K562 (cell line): ENCODE results near the gene CCAR1. TPM values are rescaled to one million over a fixed set of nuclear protein-coding genes. Genes with fewer than 3 reads are reported as not detected.

Experiments
- ARNT ChIP-seq, 2 experiments: fragments of 450-650 bp; IDR thresholded peaks; 2 replicates each; pipeline ENCODE4 v1.6.1; 2016; ENCODE audit warnings: mild to moderate bottlenecking in 1 of 2
- ASH1L ChIP-seq: fragments of 450-650 bp; IDR thresholded peaks from 2 replicates; pipeline ENCODE4 v1.6.1; 2018; ENCODE audit warnings: borderline replicate concordance, mild to moderate bottlenecking, low read depth; ENCODE audit not compliant: partially characterized antibody
- CREB3L1 ChIP-seq: fragments of 450-650 bp; IDR thresholded peaks from 2 replicates; pipeline ENCODE4 v1.6.1; 2014; ENCODE audit warnings: low read depth, mild to moderate bottlenecking, moderate library complexity, borderline replicate concordance
- E2F8 ChIP-seq: fragments of 450-650 bp; IDR thresholded peaks from 2 replicates; pipeline ENCODE4 v1.7.1; 2018; ENCODE audit warnings: mild to moderate bottlenecking, low read depth; ENCODE audit not compliant: partially characterized antibody
- ELK3 ChIP-seq: fragments of 450-650 bp; formaldehyde crosslinking; IDR thresholded peaks from 2 replicates; pipeline ENCODE4 v1.4.0; 2020; ENCODE audit warnings: mild to moderate bottlenecking
- FOSL1 ChIP-seq: fragments of 200-800 bp; sonication (Bioruptor generic); conservative IDR thresholded peaks from 2 replicates; pipeline ENCODE4 v1.6.1; 2016; ENCODE audit warnings: missing genetic modification characterization, missing compliant biosample characterization
- HBP1 ChIP-seq: fragments of 450-650 bp; formaldehyde crosslinking; IDR thresholded peaks from 2 replicates; pipeline ENCODE4 v1.4.0; 2022; ENCODE audit warnings: missing genetic modification characterization
- MCM5 ChIP-seq: fragments of 450-650 bp; IDR thresholded peaks from 2 replicates; pipeline ENCODE4 v1.6.1; 2016; ENCODE audit warnings: low read depth
- PBX2 ChIP-seq, 2 experiments: IDR thresholded peaks in 1 of 2; conservative IDR thresholded peaks in 1 of 2; 2 replicates each; pipeline ENCODE4 v1.6.1; 2016; ENCODE audit warnings: low read depth in 2 of 2, mild to moderate bottlenecking in 1 of 2, missing compliant biosample characterization in 1 of 2, missing genetic modification characterization in 1 of 2, moderate library complexity in 1 of 2
- PHF21A ChIP-seq: fragments of 450-650 bp; IDR thresholded peaks from 2 replicates; pipeline ENCODE4 v1.6.1; 2017; ENCODE audit warnings: low read depth, borderline replicate concordance
- STAT5B ChIP-seq: fragments of 250-450 bp; sonication (Bioruptor Pico); IDR thresholded peaks from 2 replicates; pipeline ENCODE4 v1.8.0; 2021; ENCODE audit warnings: mild to moderate bottlenecking, inconsistent platforms
- ZBTB1 ChIP-seq: sonication (generic); formaldehyde crosslinking; IDR thresholded peaks from 2 replicates; pipeline ENCODE4 v1.8.1; 2023; ENCODE audit warnings: missing genetic modification reagents, low read depth, mild to moderate bottlenecking, borderline replicate concordance
- ZKSCAN1 ChIP-seq: fragments of 150-350 bp; IDR thresholded peaks from 2 replicates; pipeline ENCODE4 v1.6.1; 2016; ENCODE audit warnings: low read depth, low read length
- ZNF263 ChIP-seq: sonication (generic); formaldehyde crosslinking; IDR thresholded peaks from 2 replicates; pipeline ENCODE4 v1.8.0; 2022; ENCODE audit warnings: mild to moderate bottlenecking, missing genetic modification reagents, borderline replicate concordance
- polyA plus RNA-seq, 8 experiments: library from polyadenylated mRNA; depleted of rRNA in 4 of 8; stranded (reverse) in 5 of 8; unstranded in 3 of 8; fragments of >200 nt; fragmentation: Nextera tagmentation in 2 of 8; fragmentation: Illumina TruSeq in 1 of 8; extraction: Ambion mirVana in 2 of 8; extraction: Trizol in 1 of 8; gene quantifications; 2 replicates each; pipeline versions ENCODE4 v1.2.1 to v1.2.3, GENCODE V29; 2011 to 2014; ENCODE audit warnings: inconsistent platforms in 1 of 8, missing spikeins in 1 of 8
- total RNA-seq, 7 experiments: library from RNA; depleted of rRNA in 6 of 7; stranded (reverse); fragments of >200 nt in 6 of 7; fragmentation: Illumina TruSeq in 2 of 7; extraction: Trizol in 2 of 7; gene quantifications; 2 replicates each; pipeline versions ENCODE4 v1.2.1 to v1.2.3, GENCODE V29; 2011 to 2021; ENCODE audit warnings: low replicate concordance in 1 of 7

Gene CCAR1
- total and polyA plus RNA-seq, 9 of the 15 experiments (the other 6 are each of a cell fraction or from before 2014, with no cell fraction given) = 44.8 to 173 (median 111) TPM

GRCh38 chr10:68720793-68721672 is at the start of gene CCAR1 (continued):
- TF ChIP-seq PBX2 (CRISPR knock-in tag; IDR thresholded peaks at IDR 0.05; ENCODE audit: low read depth) (no peak), PBX2 (tag; conservative IDR thresholded peaks at IDR 0.05; ENCODE audit: low read depth) (0 out of 2 replicates have a peak, but pooled peaks have one; percentile 48), ZNF263 (CRISPR knock-in tag) (peak; percentile 54; the same call in 1 of the 2 replicates), CREB3L1 (peak; percentile 67; the same call in 1 of the 2 replicates), STAT5B (CRISPR knock-in tag) (peak; percentile 46; the same call in 1 of the 2 replicates), ZBTB1 (CRISPR knock-in tag) (peak; percentile 67; the same call in 1 of the 2 replicates), ARNT (IDR thresholded peaks at IDR 0.05) (peak in 1 of 2 experiments; percentile 91; a peak in 2 of 4 replicates), FOSL1 (tag) (no peak), MCM5 (no peak), ZKSCAN1 (no peak; the same call in 1 of the 2 replicates), ELK3 (CRISPR knock-in tag) (no peak), E2F8 (peak; percentile 30), PHF21A (0 out of 2 replicates have a peak, but pooled peaks have one; percentile 28), ASH1L (no peak), HBP1 (no peak)
